HepG2 (cell line): ENCODE measurements around the gene NFAT5.

Experiments
- ESRRA ChIP-seq: sonication (generic); formaldehyde crosslinking; IDR thresholded peaks from 2 replicates; pipeline ENCODE4 v1.5.1; 2020; ENCODE audit warnings: mild to moderate bottlenecking, low read depth, missing genetic modification reagents
- GFI1 ChIP-seq: sonication (generic); formaldehyde crosslinking; IDR thresholded peaks from 2 replicates; pipeline ENCODE4 v1.5.0; 2020; ENCODE audit warnings: missing genetic modification reagents, mild to moderate bottlenecking, borderline replicate concordance
- IKZF1 ChIP-seq: fragments of 450-650 bp; IDR thresholded peaks from 2 replicates; pipeline ENCODE4 v1.7.1; 2016
- MED1 ChIP-seq: sonication (generic); formaldehyde crosslinking; IDR thresholded peaks from 2 replicates; pipeline ENCODE4 v1.4.0; 2020; ENCODE audit warnings: missing genetic modification reagents
- MTA1 ChIP-seq: sonication (generic); formaldehyde crosslinking; IDR thresholded peaks from 2 replicates; pipeline ENCODE4 v1.4.0; 2020; ENCODE audit warnings: missing genetic modification reagents, mild to moderate bottlenecking, borderline replicate concordance
- MTF1 ChIP-seq: sonication (generic); formaldehyde crosslinking; IDR thresholded peaks from 2 replicates; pipeline ENCODE4 v1.5.0; 2020; ENCODE audit warnings: missing genetic modification reagents
- POLR2A ChIP-seq, 2 experiments: IDR thresholded peaks; 2 replicates each; pipeline ENCODE4 v1.6.1; 2011; ENCODE audit warnings: low read depth in 2 of 2, low read length in 2 of 2, mild to moderate bottlenecking in 1 of 2, moderate library complexity in 1 of 2; ENCODE audit not compliant: insufficient read depth in 1 of 2
- SIN3B ChIP-seq: fragments of 150-350 bp; IDR thresholded peaks from 2 replicates; pipeline ENCODE4 v1.6.1; 2014; ENCODE audit warnings: low read length
- SOX13 ChIP-seq, 3 experiments: fragments of 450-650 bp in 1 of 3; sonication (generic) in 1 of 3; formaldehyde crosslinking in 1 of 3; IDR thresholded peaks in 2 of 3; conservative IDR thresholded peaks in 1 of 3; 2 replicates each; pipeline versions ENCODE4 v1.5.0 to v1.6.1; 2016 to 2020; ENCODE audit warnings: antibody characterized with exemption in 1 of 3, mild to moderate bottlenecking in 1 of 3, missing compliant biosample characterization in 1 of 3, missing genetic modification reagents in 1 of 3, moderate library complexity in 1 of 3
- SRF ChIP-seq: IDR thresholded peaks from 2 replicates; pipeline ENCODE4 v1.6.1; 2011; ENCODE audit warnings: mild to moderate bottlenecking, low read depth, low read length, moderate library complexity
- SRY ChIP-seq: sonication (generic); formaldehyde crosslinking; IDR thresholded peaks from 2 replicates; pipeline ENCODE4 v1.8.0; 2022; ENCODE audit warnings: mild to moderate bottlenecking, missing genetic modification reagents
- TCF12 ChIP-seq, 2 experiments: fragments of 450-650 bp in 1 of 2; sonication (generic) in 1 of 2; formaldehyde crosslinking in 1 of 2; IDR thresholded peaks; 2 replicates each; pipeline versions ENCODE4 v1.6.1 to v1.8.0; 2017 to 2022; ENCODE audit warnings: antibody characterized with exemption in 1 of 2, mild to moderate bottlenecking in 1 of 2, missing genetic modification reagents in 1 of 2, moderate library complexity in 1 of 2

- TF ChIP-seq ESRRA (CRISPR knock-in tag) (no peak), TCF12 (IDR thresholded peaks at IDR 0.05) (no peak), TCF12 (CRISPR knock-in tag; IDR thresholded peaks at IDR 0.05) (no peak), SRY (no peak), SIN3B (no peak), SRF (no peak), MTF1 (CRISPR knock-in tag) (no peak), MTA1 (CRISPR knock-in tag) (no peak), GFI1 (no peak), POLR2A (IDR thresholded peaks at IDR 0.05; ENCODE audit: insufficient read depth in 1 of 2, low read depth in 2 of 2, low read length in 2 of 2) (no peak), MED1 (CRISPR knock-in tag) (no peak), IKZF1 (no peak), SOX13 (IDR thresholded peaks at IDR 0.05) (no peak), SOX13 (CRISPR knock-in tag; conservative IDR thresholded peaks at IDR 0.05 in 1 of 2, IDR thresholded peaks at IDR 0.05 in 1 of 2) (no peak)
Measured at GRCh38 chr16:69538808-69539207, 27.0 kb upstream of the NFAT5 start.
